HTERT RPE-1 (cell line): ENCODE data around the gene DYNC1LI1.
"Not testable (repeated sequence)": the region's sequence is repeated elsewhere in the genome, so short reads cannot be mapped to it uniquely, and the experiment has no call there.

Source experiments
- in situ Hi-C: fragments of 300-500 bp; cut with MboI; formaldehyde crosslinking; loops from 4 replicates; pipeline ENCODE4 v1.14.3; 2020; ENCODE audit warnings: low sequenced_read_pairs

The DYNC1LI1 gene

DNA sequence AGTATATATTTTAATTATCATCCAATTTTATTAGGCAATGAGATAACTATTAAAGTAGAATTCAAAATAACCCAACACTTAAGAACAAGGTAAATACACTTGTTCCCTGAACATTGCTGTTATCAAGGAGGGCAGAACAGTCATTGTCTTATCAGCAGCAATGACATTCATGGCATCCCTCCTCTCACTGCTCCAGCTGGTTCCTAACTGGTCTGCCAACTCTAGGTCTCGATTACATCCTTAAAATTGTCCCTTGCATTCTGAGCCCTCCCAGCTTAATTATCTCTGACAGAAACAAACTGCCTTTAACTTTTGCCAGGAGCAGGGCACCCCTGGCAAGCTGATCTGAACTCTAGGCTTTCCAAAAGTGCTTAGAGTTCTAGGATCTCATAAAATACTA is 14.0 kb upstream of the DYNC1LI1 start:
- in situ Hi-C loops = no loop called here

DNA sequence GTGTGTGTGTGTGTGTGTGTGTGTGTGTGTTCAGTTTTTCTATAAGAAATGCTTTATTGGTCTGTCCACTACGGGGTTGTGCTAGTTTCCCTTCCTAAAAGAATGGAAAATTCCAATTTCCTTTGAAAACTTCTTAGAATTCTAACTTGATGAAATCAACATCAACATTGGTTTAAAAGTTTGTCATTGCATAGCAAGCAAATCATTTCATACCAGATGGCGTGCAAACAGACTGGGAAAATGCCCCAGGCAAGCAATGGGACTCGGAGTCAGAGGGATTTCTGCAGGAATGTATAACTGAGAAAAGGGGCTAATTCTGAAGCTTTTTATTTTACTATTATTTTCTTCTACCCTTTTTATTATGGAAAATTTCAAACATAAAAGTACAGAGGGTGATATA is 13.1 kb upstream of the DYNC1LI1 start:
- in situ Hi-C loops = no loop called here

DNA sequence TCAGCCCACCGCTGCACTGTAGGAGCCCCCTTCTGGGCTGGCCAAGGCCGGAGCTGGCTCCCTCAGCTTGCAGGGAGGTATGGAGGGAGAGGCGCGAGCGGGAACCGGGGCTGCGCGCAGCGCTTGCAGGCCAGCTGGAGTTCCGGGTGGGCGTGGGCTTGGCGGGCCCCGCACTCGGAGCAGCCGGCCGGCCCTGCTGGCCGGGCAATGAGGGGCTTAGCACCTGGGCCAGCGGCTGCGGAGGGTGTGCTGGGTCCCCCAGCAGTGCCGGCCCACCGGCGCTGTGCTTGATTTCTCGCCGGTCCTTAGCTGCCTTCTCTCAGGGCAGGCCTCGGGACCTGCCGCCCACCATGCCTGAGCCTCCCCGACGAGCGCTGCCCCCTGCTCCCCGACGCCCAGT is 8.0 kb upstream of the DYNC1LI1 start:
- in situ Hi-C loops = not testable (repeated sequence)

DNA sequence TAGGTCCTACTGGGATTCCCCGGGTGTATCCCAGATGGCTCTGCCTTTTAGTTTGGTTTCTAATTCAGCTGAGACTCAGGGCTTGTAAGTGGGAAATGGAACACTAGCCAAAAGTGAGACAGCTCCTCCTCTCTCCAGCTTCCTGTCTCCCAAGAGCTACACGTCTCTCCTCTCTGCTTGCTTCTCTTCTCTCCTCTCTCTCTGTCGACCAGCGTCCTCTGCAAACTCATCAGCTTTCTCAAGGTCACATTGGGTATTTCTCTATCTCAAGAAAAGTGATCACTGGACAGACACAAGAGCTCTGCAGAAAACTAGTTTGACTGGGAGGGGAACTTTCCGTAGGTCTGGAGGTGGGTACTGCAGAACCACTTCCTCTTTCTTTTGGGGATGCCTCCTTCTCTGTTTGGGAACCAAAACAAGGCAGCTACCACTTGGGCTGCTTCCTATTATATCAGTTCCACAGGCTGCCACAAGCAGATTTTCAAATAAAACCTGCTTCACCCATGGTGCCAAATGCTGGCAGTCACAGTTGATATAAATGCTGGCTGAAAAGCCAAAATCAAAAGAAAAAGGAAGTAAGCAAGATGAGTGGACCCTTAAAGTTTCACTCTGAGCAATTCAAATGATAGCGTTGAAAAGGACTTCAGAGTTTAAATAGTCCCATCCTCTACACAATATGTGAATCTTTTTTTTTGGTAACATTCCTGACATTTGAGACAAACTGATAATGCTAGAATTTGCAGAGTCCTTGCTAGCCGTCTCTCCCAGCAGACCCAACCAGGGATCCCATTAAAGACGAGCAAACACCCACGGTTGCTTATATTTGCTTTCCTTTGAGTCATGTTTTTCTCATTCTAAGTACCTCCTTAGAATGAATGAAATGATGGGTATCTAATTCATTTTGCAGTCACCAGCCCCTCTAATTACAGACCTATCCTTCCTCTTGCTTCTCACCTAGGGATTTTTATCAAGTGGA is 7.2 kb upstream of the DYNC1LI1 start:
- in situ Hi-C loops = no loop called here

DNA sequence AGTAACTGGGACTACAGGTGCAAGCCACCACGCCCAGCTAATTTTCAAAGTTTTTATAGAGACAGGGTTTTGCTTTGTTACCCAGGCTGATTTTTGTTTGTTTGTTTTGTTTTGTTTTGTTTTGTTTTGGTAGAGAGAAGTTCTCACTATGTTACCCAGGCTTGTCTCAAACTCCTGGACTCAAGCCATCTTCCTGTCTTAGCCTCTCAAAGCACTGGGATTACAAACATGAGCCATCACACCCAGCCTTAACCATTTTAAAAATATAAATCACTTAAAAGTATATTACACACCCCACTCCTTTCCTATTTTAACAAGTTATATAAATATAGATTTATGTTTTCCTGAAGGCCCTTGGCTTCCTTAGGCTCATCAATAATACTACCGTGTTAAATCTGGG is 6.5 kb upstream of the DYNC1LI1 start:
- in situ Hi-C loops = no loop called here

DNA sequence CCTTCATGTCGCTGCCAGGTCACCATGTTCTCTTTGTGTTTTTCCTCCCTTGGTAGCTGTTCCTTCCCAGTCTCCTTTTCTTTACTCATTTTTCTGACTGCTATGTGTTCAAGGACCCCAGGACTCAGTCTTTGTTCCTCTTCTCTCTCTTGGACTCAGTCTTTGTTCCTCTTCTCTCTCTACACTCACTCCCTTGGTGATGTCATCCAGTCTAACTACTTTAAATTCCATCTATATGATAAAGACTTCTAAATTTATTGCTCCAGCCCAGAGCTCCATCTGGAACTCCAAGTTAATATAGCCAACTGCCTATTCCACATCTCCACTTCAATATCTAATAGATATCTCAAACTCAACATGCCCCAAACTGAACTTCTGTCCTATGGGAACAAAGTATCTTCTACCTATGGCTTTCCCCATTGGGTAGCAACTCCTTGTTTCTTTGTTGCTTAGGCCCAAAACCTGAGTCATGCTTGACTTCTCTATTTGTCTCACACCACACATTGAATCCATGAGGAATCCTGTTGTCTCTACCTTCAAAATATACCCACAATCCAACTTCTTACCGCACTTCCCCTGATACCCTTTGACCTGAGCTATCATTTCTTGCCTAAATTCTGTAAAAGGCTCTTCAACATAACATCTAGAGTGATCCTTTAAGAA is 4.9 kb upstream of the DYNC1LI1 start:
- in situ Hi-C loops = no loop called here

DNA sequence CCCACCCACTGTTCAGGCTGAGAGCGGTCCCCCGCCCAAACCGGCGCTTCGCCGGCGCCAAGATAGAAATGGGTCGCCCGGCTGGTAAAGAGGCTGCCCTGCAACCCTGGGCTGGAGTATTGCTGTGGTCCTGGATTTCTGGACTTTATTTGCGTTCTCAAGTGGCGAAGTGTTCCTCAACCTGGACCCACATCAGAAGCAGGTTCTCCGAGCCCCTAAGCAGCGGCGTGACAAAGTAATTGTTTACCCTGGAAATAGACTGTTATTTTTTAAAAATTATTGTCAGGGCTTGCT is 481 bp upstream of the DYNC1LI1 start:
- in situ Hi-C loops = no loop called here

DNA sequence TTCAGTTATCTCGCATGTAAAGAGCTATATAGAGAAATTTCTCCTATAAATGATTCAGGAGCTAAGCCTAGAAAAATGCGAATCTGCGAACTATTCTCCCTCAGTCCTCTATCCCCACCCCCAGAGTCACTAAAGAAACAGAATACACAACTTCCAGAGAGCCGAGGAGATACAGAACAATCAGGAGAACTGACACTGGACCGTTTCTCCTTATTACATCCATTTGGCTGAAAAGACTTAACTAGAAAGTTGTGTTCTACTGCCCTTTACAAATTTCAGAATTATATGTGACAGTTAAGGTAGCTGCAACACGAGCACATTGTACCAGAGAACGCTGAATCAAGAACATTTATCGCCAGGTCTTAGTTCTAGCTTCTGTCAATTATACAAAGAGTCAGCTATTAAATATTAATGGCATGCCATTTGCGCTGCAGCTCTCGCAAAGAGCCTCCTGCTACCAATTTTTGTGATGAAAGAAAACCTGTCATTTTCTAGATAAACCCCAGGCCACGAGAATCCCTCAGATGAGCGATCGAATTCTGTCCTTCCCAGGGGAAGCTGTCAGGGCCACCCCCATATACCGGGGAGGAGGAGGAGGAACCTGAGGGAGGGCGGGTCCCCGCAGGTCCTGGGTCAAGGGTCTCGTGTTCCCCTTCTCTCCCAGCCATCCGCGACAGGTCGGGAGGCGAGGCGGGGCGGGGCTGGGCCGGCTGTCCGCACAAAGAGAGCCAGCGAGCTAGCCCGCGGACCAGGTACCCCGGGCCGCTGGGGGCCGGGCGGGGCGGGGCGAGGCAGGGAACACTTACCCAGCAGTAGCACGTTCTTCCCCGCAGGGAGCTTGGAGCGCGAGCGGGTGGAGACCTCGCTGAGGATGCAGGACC is 878 bp downstream of the DYNC1LI1 start:
- in situ Hi-C loops = no loop called here

DNA sequence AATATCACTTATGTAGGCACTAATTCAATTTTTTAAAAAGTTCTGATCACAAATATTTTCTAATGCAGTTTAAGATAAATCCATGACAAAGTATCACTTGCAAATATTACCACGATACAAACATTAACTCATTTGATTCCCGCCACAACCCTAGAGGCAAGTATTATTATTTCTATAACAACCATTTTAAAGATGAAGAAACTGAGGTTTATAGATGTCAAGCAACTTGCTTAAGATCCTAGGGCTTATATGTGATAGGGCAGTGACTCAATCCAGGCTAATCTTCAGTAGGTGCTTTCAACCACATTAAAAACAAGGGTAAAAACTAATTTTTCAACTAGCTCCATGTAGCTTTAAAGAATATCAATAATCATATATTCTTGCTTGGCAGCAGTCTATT is 1.7 kb downstream of the DYNC1LI1 start:
- in situ Hi-C loops = no loop called here

DNA sequence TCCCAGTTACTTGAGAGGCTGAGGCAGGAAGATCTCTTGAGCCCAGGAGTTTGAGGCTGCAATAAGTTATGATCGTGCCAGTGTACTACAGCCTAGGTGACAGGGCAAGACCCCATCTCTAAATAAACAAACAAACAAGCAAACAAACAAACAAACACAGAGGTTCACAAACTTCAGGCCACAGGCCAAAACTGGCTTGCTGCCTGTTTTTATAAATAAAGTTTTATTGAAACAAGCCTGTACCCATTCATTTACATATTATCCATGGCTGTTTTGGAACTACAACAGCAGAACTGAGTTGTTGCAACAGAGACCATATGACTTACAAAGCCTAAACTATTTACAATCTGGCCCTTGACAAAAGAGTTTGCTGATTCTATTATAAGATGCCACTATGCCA is 6.5 kb downstream of the DYNC1LI1 start:
- in situ Hi-C loops = no loop called here

DNA sequence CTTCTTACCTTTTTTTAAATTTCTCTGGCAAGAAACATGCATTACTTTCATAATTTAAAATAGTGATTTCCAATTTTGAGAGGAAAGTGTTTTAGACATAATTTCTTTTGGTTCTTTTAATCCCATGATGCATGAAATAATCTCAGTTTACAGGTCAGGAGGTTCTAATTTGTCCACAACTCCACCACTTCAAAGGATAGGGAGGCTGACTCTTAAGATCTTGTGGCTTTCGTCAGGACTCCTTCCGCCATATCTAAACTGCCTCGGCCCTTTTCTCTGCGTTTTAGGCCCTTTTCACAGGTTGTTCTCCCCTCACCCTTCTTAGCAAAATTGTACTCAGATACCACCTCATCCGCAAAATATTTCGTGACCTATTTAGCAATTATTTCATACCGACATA is 8.0 kb downstream of the DYNC1LI1 start:
- in situ Hi-C loops = no loop called here

DNA sequence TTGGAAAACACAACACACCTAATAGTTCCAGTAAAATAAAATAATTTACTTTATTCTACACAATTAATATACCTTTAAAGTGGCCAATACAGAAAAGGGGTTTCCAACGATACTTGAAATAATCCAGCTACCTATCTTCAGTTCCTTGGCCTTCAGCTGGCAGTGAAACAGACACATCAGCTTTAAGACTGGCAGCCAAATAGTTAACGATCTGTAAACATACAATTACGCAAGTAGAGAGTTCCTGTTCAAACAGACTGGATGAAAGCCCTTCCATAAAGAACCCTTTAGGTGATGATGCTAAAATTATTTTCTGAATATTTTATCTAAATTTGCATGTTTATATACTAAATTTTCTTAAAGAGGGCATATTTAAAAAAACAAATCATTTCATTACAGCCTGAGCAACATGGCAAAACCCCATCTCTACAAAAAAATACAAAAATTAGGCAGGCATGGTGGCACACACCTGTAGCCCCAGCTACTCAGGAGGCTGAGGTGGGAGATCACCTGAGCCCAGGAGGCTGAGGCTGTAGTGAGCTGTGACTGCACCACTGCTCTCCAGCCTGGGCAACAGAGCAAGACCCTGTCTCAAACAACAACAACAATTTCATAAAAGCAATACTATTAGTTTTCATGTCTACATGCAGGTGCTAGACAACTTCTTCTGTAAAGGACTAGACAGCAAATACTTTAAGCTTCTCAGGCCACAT is 12.9 kb downstream of the DYNC1LI1 start:
- in situ Hi-C loops = no loop called here

DNA sequence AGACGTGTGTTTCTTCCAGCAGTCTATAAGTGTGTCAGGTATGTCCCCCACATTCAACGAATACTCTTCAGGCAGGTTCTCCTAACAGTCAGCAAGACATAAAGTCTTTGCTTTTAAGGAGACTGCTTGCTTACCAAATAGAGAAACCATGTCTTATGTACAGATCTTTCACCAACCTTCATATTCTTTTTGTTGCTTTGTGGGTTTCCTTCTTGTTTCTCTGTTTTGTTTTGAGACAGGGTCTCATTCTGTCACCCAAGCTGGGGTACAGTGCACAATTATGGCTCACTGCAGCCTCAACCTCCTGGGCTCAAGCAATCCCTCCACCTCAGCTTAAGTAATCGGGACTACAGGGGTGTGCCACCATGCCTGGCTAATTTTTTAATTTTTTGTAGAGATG is 14.3 kb downstream of the DYNC1LI1 start:
- in situ Hi-C loops = no loop called here

DNA sequence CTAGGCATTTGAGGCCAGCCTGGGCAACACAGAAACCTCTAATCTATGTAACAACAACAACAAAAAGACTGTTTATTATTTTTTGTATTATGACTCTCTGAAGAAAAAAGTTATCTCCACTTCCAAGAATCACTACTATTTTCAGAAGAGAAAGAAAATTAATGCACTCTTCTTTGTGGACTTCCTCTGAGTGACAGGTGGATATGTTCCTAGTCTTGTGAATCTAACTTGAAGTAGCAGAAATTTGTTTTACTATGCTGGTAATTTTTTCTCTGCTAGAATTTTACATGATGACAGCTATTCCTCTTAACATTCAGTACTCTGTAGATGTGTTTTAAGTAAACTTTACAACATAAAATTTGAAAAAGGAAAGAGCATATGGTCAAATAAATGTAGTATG is 16.7 kb downstream of the DYNC1LI1 start:
- in situ Hi-C loops = no loop called here

DNA sequence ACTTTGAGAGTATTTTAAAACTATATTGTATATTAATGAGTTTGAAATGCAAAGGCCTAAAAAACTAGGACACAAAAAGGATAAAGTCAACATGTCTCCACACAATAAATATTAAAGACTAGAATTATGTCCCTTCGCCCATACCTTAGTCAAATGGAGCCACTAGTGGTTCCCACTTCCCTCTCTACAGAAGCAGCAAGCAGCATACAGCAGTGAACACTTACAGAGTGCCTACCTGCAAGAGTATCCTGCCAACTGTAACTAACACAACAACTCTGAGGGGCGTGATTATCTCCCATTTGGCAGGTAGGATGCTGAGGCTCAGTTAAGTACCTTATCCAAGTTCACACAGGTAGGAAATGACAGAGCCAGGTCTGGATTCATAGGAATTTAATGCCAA is 17.2 kb downstream of the DYNC1LI1 start:
- in situ Hi-C loops = no loop called here

DNA sequence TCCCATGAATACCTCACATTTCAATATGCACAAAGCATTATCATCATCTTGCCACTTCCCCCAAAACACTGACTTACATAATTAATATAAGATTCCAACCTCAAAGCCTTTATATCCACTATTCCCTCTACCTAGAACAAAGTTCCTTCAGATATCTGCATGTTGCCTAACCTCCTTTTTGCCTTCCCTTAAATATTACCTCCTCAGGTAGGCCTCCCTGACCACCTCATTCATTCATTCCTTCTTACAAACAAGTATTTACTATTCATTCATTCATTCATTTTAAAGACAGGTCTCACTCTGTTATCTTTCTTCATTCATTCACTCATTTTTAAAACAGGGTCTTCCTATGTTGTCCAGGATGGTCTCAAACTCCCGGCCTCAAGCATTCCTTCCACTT is 18.6 kb downstream of the DYNC1LI1 start:
- in situ Hi-C loops = no loop called here

DNA sequence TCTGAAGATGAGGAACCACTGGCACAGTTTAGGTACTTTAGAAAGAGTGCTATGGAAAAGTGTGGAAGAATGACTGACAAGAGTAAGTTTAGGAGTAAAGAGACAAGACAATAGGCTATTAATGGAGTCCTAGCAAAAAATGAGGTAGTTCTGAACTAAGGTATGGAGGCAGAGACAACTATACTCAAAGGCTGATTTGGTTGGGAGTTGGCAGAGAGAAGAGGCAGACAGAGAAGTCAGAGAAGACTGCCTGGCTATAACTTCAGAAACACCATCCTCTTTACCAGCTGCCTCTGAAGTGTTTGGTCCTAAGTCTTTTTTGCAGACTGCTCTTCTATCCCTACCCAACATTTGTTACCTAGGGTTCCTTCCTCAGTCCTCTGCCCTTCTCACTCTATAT is 19.2 kb downstream of the DYNC1LI1 start:
- in situ Hi-C loops = no loop called here

DNA sequence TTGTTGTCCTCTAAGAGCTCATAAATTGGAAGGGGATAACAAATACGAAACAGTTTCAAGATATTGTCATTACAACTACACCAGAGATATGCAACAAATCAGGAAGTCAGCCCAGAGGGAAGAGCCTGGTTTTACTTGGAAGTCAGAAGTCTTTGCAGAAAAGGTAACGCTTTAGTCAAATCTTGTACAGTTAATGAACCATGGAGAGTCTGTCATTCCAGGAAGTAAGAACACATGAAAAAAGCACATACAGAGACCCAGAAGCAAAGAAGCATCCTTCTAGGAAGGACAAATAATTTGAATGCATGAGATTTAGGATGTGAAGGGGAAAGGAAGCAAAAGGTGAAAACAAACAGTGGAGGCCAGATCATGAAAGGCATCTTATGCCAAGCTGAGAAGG is 19.6 kb downstream of the DYNC1LI1 start:
- in situ Hi-C loops = no loop called here

DNA sequence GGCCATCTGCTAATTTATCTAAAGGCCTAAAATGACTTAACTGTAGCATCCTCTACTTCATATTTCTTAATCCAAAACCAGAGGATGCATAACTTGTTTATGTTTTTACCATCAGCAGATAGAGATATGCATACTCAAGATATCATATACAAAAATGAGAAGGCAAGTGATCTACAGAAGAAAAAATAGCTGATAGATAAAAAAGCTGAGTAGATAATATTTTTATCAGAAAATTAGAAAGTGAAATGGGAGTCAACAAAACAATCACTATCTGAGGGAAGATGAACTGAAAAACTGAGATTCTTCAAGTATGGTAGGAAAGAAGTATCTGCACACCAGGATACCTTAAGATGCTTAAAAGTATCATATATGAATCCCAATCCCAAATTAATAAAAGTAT is 25.4 kb downstream of the DYNC1LI1 start:
- in situ Hi-C loops = no loop called here

DNA sequence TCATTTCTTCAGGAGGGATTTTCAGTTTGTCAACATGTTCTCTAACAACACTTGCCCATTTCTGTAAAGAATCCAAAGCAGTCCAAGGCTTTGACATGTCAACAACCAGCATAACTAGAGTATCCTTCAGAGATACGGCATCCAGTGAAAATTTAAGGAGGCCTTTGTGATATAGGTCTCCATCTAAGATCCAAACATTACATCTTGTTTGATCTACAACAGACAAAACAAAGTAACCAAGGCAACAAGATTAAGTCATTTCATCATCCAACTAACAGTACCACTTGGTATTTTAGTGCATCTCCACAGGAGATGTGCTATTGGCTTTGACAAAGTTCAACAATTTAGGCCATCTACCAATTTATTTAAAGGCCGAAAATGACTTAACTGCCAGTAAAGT is 25.8 kb downstream of the DYNC1LI1 start:
- in situ Hi-C loops = no loop called here

DNA sequence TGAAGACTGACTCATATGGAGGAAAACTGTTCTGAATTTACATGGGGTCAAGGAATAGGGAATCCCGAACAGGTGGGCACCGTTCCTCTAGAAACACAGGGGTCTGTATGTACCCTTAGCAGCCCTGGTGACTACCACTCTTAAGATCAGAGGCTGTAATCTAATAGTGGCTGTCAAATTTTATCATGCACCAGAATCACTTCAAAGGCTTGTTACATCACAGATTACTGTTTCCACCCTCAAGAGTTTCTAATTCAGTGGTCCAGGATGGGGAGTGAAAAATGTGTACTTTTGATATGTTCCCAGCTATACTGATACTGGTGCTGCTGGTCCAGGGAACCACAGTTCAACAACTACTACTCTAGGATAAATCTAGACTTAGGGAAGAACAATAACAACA is 27.9 kb downstream of the DYNC1LI1 start:
- in situ Hi-C loops = no loop called here
